Natural killer cell treated with Interleukin-12 subunit alpha and Interleukin-12 subunit beta and Interleukin-15 and Interleukin-18, amount 100 ng/mL, for 72 hours (primary cell): ENCODE results near the gene NDUFS3. TPM values are rescaled to one million over a fixed set of nuclear protein-coding genes. Genes with fewer than 3 reads are reported as not detected.
A peak's percentile ranks its signal among the peaks of the same experiment; 100 is the strongest.

Experiments
- ATAC-seq, 2 donors: fragments of 150-1000 bp; cut with Tn5 transposase in 1 of 2; sonication (Bioruptor Pico), chemical (Tn5 transposase) in 1 of 2; 2 replicates each; pipeline ENCODE4 v1.10.0; 2021
- DNase-seq: peaks from one replicate; pipeline ENCODE4 v3.0.0; 2022; ENCODE audit warnings: low spot score
- H3K27ac Mint-ChIP-seq, 2 donors: 1 replicate in 1 of 2; 2 replicates in 1 of 2; pipeline ENCODE4 v1.8.0; 2022; ENCODE audit warnings: mixed read lengths in 2 of 2, mild to moderate bottlenecking in 1 of 2, moderate library complexity in 1 of 2
- H3K27me3 Mint-ChIP-seq, 2 donors: 1 replicate in 1 of 2; 2 replicates in 1 of 2; pipeline ENCODE4 v1.8.0; 2022; ENCODE audit warnings: mixed read lengths in 2 of 2
- H3K36me3 Mint-ChIP-seq: one replicate; pipeline ENCODE4 v1.8.0; 2022; ENCODE audit warnings: mixed read lengths
- H3K4me1 Mint-ChIP-seq, 2 donors: 1 replicate in 1 of 2; 2 replicates in 1 of 2; pipeline ENCODE4 v1.8.0; 2022; ENCODE audit warnings: low read depth in 2 of 2, mixed read lengths in 2 of 2, mild to moderate bottlenecking in 1 of 2
- H3K4me3 Mint-ChIP-seq: one replicate; pipeline ENCODE4 v1.8.0; 2022; ENCODE audit warnings: mixed read lengths
- H3K9me3 Mint-ChIP-seq: 2 replicates; pipeline ENCODE4 v1.8.0; 2022; ENCODE audit warnings: mixed read lengths
- total RNA-seq, 2 donors: library from RNA; stranded (reverse); gene quantifications; one replicate each; pipeline ENCODE4 v1.2.3, GENCODE V29; 2022

NDUFS3 gene
- total RNA-seq, 2 donors from 2014 or later: 101 to 145 TPM

DNA sequence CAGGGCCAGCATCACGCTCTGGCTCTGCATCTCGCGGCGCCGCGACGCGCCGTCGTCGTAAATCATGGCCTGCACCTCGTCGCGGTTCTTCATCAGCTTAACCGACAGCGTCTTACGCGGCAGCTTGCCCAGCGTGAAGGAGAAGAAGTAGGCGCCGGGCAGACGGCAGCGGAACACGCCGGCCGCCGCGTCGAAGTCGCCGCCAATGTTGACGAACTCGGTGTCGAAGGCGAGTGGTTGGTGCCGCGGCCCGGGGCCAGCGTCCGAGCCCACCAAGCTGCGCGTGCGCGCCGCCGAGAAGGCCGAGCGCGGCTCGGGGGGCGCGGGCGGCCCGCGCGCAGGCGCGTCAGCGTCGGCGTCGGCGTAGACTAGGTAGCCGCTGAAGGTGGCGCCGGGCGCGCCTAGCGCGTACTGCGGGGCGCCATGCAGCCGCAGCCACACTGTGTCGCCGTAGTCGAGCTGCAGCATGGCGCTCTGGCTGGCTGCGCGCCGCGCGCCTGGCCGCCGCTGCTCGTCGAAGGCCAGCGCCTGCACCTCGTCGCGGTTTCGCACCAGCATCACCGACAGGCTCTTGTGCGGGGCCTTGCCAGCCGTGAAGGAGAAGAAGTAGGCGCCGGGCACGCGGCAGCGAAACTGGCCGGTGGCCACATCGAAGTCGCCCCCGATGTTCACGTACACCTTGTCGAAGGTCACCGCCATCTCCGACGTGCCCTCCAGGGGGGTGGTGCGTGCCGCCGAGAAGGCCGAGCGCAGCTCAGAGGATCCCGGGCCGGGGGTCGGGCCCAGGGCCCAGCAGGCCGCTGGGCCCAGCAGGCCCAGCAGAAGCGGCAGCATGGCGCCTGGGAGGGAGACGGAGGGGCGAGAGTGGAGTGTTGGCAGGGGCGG lies 11.3 kb downstream of the NDUFS3 start:
- Mint-ChIP-seq H3K36me3 (no peaks in the 10 kb centered on the region), H3K4me1 (peaks cover 0 to 10% of the 10 kb centered on the region in 2 donors), H3K27me3 (peaks cover 14 to 18% of the 10 kb centered on the region in 2 donors), H3K4me3 (no peak overlapping the region), H3K27ac (no peak overlapping the region), H3K9me3 (no peaks in the 10 kb centered on the region)
- ATAC-seq (no peak), DNase-seq (no peak)

DNA sequence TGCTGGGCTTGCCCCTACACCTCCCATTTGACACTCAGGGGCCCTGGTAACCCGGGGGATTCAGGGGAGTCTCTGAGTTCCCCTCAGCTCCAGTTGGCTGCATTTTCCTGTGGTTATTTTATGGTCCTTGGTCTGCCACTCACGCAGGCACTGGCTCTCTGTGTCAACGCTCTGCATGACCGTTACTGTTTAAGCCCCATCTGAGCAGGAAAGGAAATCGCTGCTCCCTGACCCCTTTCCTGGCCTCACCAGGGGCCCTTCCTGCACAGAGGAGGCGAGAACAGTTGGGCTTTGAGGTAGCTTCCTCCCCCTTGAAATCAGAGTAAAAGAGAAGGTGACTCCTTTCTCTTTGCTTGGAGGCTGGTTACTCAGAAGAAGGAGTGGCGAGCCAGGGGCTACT lies 12.9 kb downstream of the NDUFS3 start:
- DNase-seq: no peak
- no peak overlapping the region for H3K4me3 Mint-ChIP-seq
- H3K4me1 Mint-ChIP-seq: peaks cover 0 to 10% of the 10 kb centered on the region in 2 donors
- no peak overlapping the region for H3K27ac Mint-ChIP-seq
- ATAC-seq: peak in 1 of 2 donors; percentile 33
- H3K36me3 Mint-ChIP-seq: no peaks in the 10 kb centered on the region
- H3K9me3 Mint-ChIP-seq: no peaks in the 10 kb centered on the region
- peaks cover 21 to 28% of the 10 kb centered on the region in 2 donors for H3K27me3 Mint-ChIP-seq

DNA sequence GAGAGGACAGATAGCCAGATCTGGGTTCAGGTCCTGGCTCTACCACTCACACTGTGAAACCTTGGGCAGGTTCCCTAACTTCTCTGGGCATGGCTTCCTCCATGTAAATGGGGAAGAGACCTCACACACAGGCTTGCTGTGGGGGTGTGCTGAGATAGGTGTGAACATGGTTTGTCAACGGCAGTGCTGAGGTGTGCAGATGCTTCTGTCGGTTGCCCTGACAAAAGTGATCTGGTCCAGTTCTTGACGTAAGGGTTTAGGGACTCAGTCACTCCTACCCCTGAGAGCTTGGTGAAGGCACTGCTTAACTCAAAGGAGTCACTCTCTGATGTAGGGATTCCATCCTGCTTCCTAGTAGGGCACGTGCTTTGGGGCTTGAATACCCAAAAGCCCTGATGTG lies 13.4 kb downstream of the NDUFS3 start:
- no peak for DNase-seq
- H3K4me3 Mint-ChIP-seq: no peak overlapping the region
- no peaks in the 10 kb centered on the region for H3K36me3 Mint-ChIP-seq
- no peaks in the 10 kb centered on the region for H3K9me3 Mint-ChIP-seq
- no peak overlapping the region for H3K27ac Mint-ChIP-seq
- peak in 1 of 2 donors; percentile 21 for ATAC-seq
- peaks cover 21 to 28% of the 10 kb centered on the region in 2 donors for H3K27me3 Mint-ChIP-seq
- H3K4me1 Mint-ChIP-seq: peaks cover 0 to 10% of the 10 kb centered on the region in 2 donors

DNA sequence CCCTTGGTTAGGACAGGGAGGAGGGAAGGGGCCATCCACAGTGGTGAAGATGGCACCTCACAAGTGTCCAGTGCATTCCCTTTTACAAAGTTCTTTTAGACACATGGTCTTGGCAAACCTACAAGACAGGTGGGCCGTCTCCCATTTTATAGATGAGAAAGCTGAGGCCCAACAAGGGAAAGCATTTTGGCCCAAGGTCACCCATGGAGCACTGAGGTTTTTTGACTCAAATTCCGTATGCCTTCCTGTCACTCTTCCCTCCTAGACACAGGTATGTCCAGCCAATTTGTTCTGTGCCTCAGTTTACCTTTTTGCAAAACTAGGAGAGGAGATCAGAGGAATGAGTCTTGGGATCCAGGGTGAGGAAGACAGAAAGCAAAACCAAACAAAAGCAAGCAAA lies 14.1 kb downstream of the NDUFS3 start:
- Mint-ChIP-seq H3K27ac (no peak overlapping the region), H3K27me3 (peaks cover 21 to 28% of the 10 kb centered on the region in 2 donors)
- ATAC-seq: no peak

GRCh38 chr11:47593492-47593933 lies 14.6 kb downstream of the NDUFS3 start:
- no peak overlapping the region for H3K4me3 Mint-ChIP-seq
- no peaks in the 10 kb centered on the region for H3K9me3 Mint-ChIP-seq
- no peaks in the 10 kb centered on the region for H3K36me3 Mint-ChIP-seq
- DNase-seq: no peak
- H3K27ac Mint-ChIP-seq: no peak overlapping the region
- peaks cover 0 to 7% of the 10 kb centered on the region in 2 donors for H3K4me1 Mint-ChIP-seq
- no peak for ATAC-seq
- peaks cover 21 to 28% of the 10 kb centered on the region in 2 donors for H3K27me3 Mint-ChIP-seq

More for the DNA sequence above, 14.1 kb downstream of the NDUFS3 start:
- no peaks in the 10 kb centered on the region for H3K36me3 Mint-ChIP-seq
- no peak for DNase-seq
- peaks cover 0 to 7% of the 10 kb centered on the region in 2 donors for H3K4me1 Mint-ChIP-seq
- H3K4me3 Mint-ChIP-seq: no peak overlapping the region
- H3K9me3 Mint-ChIP-seq: no peaks in the 10 kb centered on the region

GRCh38 chr11:47593934-47594855 lies 15.3 kb downstream of the NDUFS3 start, which contains the start of gene C1QTNF4:
Gene C1QTNF4 (minus strand): TSS chr11:47594411. CDS start chr11:47590810, 3,601 bp downstream.
- ATAC-seq: no peak
- DNase-seq: no peak
- Mint-ChIP-seq H3K4me1 (peaks cover 0 to 7% of the 10 kb centered on the region in 2 donors), H3K9me3 (no peaks in the 10 kb centered on the region), H3K27me3 (peaks cover 23 to 28% of the 10 kb centered on the region in 2 donors), H3K4me3 (no peak within 1 kb of the TSS), H3K27ac (no peak within 1 kb of the TSS), H3K36me3 (no peaks in the 10 kb centered on the region)

- no peak overlapping the region for H3K4me3 Mint-ChIP-seq
- ATAC-seq (peak in 1 of 2 donors; percentile 28), DNase-seq (no peak)
- H3K27me3 Mint-ChIP-seq: peaks cover 25 to 28% of the 10 kb centered on the region in 2 donors
- no peak overlapping the region for H3K27ac Mint-ChIP-seq
- no peaks in the 10 kb centered on the region for H3K36me3 Mint-ChIP-seq
- H3K4me1 Mint-ChIP-seq: peaks cover 0 to 7% of the 10 kb centered on the region in 2 donors
- no peaks in the 10 kb centered on the region for H3K9me3 Mint-ChIP-seq
Measured at GRCh38 chr11:47595029-47595428, 16.2 kb downstream of the NDUFS3 start.

DNA sequence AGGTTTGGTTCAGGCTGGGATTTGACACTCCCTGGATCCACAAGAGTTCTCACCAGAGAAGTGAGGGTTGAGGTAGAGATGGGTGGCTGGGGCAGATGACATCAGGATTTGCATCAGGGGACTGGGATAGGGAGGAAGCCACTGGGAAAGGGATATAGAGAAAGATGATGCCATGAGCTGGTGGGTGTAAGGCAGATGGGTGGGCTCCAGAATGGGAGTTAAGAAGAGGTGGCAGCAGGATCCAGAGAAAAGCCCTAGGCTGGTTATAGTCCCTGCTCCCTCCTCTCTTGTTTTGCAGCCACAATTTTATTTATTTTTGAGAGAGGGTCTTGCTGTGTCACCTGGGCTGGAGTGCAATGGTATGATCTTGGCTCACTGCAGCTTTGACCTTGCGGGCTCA lies 17.1 kb downstream of the NDUFS3 start:
- H3K4me3 Mint-ChIP-seq: no peak overlapping the region
- no peak for DNase-seq
- H3K27ac Mint-ChIP-seq: no peak overlapping the region
- no peaks in the 10 kb centered on the region for H3K9me3 Mint-ChIP-seq
- H3K4me1 Mint-ChIP-seq: peaks cover 0 to 7% of the 10 kb centered on the region in 2 donors
- no peak for ATAC-seq
- H3K36me3 Mint-ChIP-seq: no peaks in the 10 kb centered on the region
- H3K27me3 Mint-ChIP-seq: peaks cover 25 to 28% of the 10 kb centered on the region in 2 donors

- Mint-ChIP-seq H3K36me3 (no peaks in the 10 kb centered on the region), H3K4me3 (no peak overlapping the region), H3K27me3 (peaks cover 12 to 13% of the 10 kb centered on the region in 2 donors), H3K9me3 (no peaks in the 10 kb centered on the region), H3K27ac (no peak overlapping the region), H3K4me1 (no peaks in the 10 kb centered on the region)
- DNase-seq (no peak), ATAC-seq (no peak)
Measured at GRCh38 chr11:47599902-47600301, 21.0 kb downstream of the NDUFS3 start.

GRCh38 chr11:47603295-47603694 lies 24.4 kb downstream of the NDUFS3 start:
- Mint-ChIP-seq H3K4me1 (peaks cover 0 to 2% of the 10 kb centered on the region in 2 donors), H3K36me3 (no peaks in the 10 kb centered on the region), H3K9me3 (no peaks in the 10 kb centered on the region), H3K27me3 (peaks cover 0 to 9% of the 10 kb centered on the region in 2 donors), H3K4me3 (no peak overlapping the region), H3K27ac (no peak overlapping the region)
- DNase-seq (no peak), ATAC-seq (no peak)

DNA sequence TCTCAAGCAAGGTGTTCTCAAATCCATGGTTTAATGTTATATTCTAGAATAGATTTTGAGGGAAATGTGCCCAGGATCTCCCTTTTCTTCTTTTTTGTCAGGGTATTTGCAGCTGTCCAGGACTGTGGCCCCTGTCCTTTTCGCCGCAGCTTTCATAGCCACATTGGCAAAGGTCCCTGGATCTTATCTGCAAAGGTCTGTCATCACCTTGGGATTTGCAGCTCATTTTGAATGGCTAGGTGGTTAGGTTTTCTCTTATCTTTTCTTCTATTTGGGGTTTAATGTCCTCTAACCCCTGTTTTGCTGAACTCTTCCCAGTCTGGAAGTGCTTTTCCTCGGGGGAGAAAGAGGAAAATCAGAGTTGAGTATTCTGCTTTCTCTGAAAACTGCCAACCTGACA lies 27.0 kb downstream of the NDUFS3 start:
- ATAC-seq (no peak), DNase-seq (no peak)
- Mint-ChIP-seq H3K9me3 (no peaks in the 10 kb centered on the region), H3K27me3 (peaks cover 0 to 5% of the 10 kb centered on the region in 2 donors), H3K27ac (no peak overlapping the region), H3K4me3 (no peak overlapping the region), H3K36me3 (no peaks in the 10 kb centered on the region), H3K4me1 (peaks cover 0 to 7% of the 10 kb centered on the region in 2 donors)

- Mint-ChIP-seq H3K36me3 (no peaks in the 10 kb centered on the region), H3K27me3 (peaks cover 0 to 5% of the 10 kb centered on the region in 2 donors), H3K27ac (no peak overlapping the region), H3K9me3 (no peaks in the 10 kb centered on the region), H3K4me1 (peaks cover 0 to 7% of the 10 kb centered on the region in 2 donors), H3K4me3 (no peak overlapping the region)
- DNase-seq (no peak), ATAC-seq (no peak)
Measured at GRCh38 chr11:47606731-47607130, 27.9 kb downstream of the NDUFS3 start.

DNA sequence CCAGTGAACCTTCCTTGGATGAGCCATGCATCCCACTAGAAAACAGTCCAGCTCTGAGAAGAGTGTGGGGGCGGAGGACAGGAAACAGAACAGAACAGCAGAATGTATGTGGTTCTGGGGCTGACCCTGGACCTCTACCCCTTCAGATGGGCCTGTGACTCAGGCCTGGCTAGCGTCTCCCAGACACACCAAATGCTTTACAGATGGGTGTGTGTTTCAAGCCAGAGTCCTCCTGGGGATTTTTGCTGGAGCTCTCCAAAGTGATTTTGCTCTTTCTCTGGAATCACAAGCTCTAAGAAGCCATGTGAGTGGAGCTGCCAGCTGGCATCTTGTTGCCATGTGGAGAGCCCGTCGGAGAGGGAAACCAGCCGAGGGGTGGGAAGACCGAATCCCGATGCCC lies 28.5 kb downstream of the NDUFS3 start:
- Mint-ChIP-seq H3K27ac (no peak overlapping the region), H3K4me3 (no peak overlapping the region), H3K9me3 (no peaks in the 10 kb centered on the region), H3K36me3 (no peaks in the 10 kb centered on the region), H3K4me1 (peaks cover 0 to 7% of the 10 kb centered on the region in 2 donors), H3K27me3 (peaks cover 0 to 5% of the 10 kb centered on the region in 2 donors)
- DNase-seq: no peak
- ATAC-seq: no peak
